GM19455 (cell line): Measurements from ENCODE around the gene TTC3.

Experiments used
- ATAC-seq: cut with Tn5 transposase; IDR thresholded peaks from one replicate; pipeline ENCODE4 v1.9.1; 2021; ENCODE audit not compliant: unreplicated experiment

Gene TTC3

GRCh38 chr21:37192019-37192418 lies 119.0 kb downstream of the TTC3 start:
- ATAC-seq = no peak

DNA sequence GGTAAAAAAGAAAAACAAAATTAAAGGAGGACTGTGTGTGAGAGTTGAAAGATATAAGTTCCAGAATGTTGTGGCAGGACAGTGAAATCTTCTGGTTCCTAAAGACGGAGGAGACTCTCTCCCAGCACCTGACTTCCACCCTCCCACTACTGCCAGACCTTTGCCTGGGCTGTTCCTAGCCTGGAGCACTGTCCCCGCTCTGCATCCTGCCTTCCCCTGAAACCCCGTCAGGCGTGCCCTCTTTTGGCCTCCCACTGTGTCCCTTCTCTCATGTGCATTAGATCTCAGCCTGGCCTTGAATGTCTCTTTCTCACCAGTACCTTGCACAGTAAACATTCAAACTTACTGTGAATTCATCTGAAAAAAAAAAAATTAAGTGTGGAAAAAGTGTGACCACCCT lies 120.0 kb downstream of the TTC3 start:
- ATAC-seq = no peak

DNA sequence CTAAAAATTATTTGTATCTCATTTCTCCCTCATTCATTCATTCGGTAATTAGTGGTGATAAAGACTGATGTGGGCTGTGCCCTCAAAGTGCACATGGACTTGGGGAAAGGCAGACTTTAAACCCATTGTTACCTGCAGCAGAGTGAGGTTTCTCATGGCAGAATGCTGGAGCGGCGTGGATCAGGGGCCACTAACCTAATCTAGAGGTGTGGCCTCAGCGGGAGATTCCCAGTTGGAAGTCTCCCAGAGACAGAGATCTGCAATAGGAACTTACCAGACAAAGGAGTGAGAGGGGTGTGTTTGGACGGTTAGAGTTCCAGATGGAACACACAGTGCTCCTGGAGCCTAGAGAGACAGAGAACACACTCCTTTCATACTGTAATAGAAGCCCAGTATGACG lies 120.6 kb downstream of the TTC3 start:
- no peak for ATAC-seq

DNA sequence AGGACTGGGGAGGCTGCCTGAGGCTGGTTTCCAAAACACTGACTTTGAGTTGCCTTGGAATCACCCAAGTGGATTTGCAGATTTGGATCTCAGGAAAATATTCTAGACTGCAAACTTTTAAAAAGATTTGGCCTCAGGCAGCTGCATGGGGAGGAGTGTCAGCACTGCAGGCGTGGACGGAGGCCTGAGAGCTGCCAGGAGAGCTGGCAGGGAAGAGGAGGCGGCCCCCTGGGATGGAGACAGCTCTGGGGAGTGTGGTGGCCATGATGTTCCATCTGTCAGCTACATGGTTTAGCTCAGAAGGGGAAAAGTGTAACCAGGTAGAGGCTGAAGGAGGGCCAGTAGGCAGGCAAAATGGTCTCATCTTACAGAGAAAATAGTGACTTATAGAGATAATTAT lies 122.0 kb downstream of the TTC3 start:
- ATAC-seq = no peak

GRCh38 chr21:37195610-37196009 lies 122.6 kb downstream of the TTC3 start:
- ATAC-seq = no peak

GRCh38 chr21:37196847-37197246 lies 123.8 kb downstream of the TTC3 start:
- no peak for ATAC-seq

- ATAC-seq = no peak
These were observed 124.7 kb downstream of the TTC3 start for GRCh38 chr21:37197746-37198145.

- ATAC-seq = no peak
These were observed 126.2 kb downstream of the TTC3 start for GRCh38 chr21:37199057-37199924.

- no peak for ATAC-seq
These were observed 127.8 kb downstream of the TTC3 start for GRCh38 chr21:37200641-37201480.

GRCh38 chr21:37202221-37203110 lies 129.4 kb downstream of the TTC3 start:
- ATAC-seq = no peak

GRCh38 chr21:37204580-37204979 lies 131.5 kb downstream of the TTC3 start:
- no peak for ATAC-seq

- no peak for ATAC-seq
These were observed 133.4 kb downstream of the TTC3 start for GRCh38 chr21:37206496-37206895.

- peak; percentile 52 for ATAC-seq
These were observed 134.5 kb downstream of the TTC3 start for GRCh38 chr21:37207441-37208009.

DNA sequence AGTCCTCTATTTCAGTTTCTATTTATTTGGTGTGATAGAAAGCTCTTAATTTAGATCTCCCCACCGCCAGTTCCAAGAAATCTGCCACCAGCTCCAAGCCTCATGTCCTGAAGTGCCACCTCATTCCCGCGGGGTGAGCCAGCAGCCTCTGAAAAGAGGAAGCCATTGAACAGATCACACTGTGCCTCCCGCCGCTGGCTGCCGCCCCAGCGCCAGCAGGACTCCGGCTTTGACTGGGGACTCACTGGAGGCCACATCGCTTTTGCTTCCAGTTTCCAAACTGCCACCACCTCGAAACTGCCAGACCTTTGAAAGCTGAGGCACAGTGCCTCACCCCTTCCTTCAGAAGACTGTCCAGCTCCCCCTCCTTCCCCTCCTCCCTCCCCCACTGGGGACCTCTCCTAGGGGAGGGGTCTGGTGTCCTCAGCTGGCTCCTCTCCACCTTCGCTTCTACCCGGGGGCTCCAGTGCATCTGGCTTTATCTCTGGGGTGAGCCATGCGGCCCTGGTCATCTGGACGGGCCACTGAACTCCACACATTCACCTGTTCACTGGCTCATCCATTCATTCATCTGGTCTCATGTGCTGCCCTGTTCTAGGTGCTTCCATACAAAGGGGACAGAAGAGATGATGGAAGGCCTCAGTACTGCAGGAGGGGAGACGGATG lies 135.1 kb downstream of the TTC3 start:
- peak; percentile 50 for ATAC-seq

GRCh38 chr21:37208741-37209225 lies 135.7 kb downstream of the TTC3 start:
- ATAC-seq = peak; percentile 22

DNA sequence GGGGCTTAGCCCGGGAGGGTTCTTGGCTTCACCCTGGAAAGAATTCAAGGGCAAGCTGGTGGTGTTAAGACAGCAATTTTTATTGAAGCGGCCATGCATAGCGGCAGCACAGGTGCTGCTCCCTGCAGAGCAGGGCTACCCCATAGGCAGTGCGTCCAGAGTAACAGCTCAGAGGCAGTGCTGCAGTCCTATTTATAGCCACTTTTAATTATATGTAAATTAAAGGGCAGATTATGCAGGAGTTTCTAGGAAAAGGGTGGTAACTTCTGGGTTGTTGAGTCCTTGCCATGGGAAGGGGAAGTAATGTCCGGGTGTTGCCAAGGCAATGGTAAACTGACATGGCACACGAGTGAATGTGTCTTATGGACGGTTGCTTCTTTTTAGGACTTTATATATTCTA lies 137.1 kb downstream of the TTC3 start:
- no peak for ATAC-seq

GRCh38 chr21:37210799-37211198 lies 137.7 kb downstream of the TTC3 start:
- no peak for ATAC-seq

- ATAC-seq = no peak
These were observed 141.9 kb downstream of the TTC3 start for GRCh38 chr21:37214952-37215351.

DNA sequence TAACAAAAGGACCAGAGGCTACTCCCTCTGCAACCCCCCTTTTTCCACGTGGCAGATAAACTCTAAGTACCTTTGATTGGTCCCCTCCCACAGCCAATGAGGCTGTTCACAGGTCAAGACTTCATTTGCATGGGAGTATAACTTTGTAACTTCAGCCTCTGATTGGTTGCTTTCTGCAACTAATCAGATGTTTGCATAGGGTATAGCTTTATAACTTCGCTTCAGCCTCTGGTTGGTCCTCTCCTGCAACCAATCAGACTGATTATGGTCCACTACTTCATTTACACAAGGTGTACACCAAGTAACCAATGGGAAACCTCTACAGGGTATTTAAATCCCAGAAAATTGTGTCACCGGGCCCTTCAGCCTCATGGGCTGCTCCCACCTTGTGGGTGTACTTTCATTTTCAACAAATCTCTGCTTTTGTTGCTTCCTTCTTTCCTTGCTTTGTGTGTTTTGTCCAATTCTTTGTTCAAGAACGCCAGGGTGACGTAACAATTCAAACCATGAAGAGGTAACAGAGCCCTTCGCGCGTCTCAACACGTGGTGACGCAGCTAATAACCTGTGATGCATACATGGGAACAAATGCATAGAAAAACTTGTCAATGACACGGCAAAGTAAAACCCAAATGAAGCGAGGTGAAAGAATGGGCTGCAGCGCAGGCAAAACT lies 146.8 kb downstream of the TTC3 start:
- ATAC-seq = no peak
